Measurements from ENCODE around the gene MCCD1. TPM values are rescaled to one million over a fixed set of nuclear protein-coding genes. Genes with fewer than 3 reads are reported as not detected.

The MCCD1 gene
- total and polyA plus RNA-seq, 2 of the 13 experiments (the other 11 are each of a cell fraction or from before 2014, with no cell fraction given), result 0.15 TPM; not detected in 1

DNA sequence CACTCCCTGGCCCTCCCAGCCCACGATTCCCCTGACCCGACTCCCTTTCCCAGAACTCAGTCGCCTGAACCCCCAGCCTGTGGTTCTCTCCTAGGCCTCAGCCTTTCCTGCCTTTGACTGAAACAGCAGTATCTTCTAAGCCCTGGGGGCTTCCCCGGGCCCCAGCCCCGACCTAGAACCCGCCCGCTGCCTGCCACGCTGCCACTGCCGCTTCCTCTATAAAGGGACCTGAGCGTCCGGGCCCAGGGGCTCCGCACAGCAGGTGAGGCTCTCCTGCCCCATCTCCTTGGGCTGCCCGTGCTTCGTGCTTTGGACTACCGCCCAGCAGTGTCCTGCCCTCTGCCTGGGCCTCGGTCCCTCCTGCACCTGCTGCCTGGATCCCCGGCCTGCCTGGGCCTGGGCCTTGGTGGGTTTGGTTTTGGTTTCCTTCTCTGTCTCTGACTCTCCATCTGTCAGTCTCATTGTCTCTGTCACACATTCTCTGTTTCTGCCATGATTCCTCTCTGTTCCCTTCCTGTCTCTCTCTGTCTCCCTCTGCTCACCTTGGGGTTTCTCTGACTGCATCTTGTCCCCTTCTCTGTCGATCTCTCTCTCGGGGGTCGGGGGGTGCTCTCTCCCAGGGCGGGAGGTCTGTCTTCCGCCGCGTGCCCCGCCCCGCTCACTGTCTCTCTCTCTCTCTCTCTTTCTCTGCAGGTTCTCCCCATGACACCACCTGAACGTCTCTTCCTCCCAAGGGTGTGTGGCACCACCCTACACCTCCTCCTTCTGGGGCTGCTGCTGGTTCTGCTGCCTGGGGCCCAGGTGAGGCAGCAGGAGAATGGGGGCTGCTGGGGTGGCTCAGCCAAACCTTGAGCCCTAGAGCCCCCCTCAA is 43.5 kb downstream of the MCCD1 start, which contains the start of gene LTA (continued):
- TF ChIP-seq ZNF629 (CRISPR knock-in tag; conservative IDR thresholded peaks at IDR 0.05), result no peak
- TF ChIP-seq, protein P1, sequence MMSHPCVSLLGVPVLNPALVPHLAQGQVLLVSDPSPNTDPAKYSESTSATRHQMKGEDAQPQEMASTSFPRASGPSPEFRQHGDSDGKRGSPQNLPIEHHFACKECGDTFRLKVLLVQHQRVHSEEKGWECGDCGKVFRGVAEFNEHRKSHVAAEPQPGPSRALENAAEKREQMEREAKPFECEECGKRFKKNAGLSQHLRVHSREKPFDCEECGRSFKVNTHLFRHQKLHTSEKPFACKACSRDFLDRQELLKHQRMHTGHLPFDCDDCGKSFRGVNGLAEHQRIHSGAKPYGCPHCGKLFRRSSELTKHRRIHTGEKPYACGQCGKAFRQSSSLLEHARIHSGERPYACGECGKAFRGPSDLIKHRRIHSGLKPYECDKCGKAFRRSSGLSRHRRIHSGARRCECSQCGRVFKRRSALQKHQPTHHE (CRISPR knock-in tag; IDR thresholded peaks at IDR 0.05; ENCODE audit: borderline replicate concordance), result no peak
- peak; percentile 48; the same call in 1 of the 2 replicates for TF ChIP-seq ZFX (CRISPR knock-in tag; IDR thresholded peaks at IDR 0.05; ENCODE audit: low read depth)
- TF ChIP-seq NFE2L2 (IDR thresholded peaks at IDR 0.05; ENCODE audit: low read length), result no peak
- TF ChIP-seq, protein P2, sequence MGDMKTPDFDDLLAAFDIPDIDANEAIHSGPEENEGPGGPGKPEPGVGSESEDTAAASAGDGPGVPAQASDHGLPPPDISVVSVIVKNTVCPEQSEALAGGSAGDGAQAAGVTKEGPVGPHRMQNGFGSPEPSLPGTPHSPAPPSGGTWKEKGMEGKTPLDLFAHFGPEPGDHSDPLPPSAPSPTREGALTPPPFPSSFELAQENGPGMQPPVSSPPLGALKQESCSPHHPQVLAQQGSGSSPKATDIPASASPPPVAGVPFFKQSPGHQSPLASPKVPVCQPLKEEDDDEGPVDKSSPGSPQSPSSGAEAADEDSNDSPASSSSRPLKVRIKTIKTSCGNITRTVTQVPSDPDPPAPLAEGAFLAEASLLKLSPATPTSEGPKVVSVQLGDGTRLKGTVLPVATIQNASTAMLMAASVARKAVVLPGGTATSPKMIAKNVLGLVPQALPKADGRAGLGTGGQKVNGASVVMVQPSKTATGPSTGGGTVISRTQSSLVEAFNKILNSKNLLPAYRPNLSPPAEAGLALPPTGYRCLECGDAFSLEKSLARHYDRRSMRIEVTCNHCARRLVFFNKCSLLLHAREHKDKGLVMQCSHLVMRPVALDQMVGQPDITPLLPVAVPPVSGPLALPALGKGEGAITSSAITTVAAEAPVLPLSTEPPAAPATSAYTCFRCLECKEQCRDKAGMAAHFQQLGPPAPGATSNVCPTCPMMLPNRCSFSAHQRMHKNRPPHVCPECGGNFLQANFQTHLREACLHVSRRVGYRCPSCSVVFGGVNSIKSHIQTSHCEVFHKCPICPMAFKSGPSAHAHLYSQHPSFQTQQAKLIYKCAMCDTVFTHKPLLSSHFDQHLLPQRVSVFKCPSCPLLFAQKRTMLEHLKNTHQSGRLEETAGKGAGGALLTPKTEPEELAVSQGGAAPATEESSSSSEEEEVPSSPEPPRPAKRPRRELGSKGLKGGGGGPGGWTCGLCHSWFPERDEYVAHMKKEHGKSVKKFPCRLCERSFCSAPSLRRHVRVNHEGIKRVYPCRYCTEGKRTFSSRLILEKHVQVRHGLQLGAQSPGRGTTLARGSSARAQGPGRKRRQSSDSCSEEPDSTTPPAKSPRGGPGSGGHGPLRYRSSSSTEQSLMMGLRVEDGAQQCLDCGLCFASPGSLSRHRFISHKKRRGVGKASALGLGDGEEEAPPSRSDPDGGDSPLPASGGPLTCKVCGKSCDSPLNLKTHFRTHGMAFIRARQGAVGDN (CRISPR knock-in tag; IDR thresholded peaks at IDR 0.05), result peak; percentile 55
- peak; percentile 46; the same call in 1 of the 2 replicates for TF ChIP-seq ZNF225 (CRISPR knock-in tag; IDR thresholded peaks at IDR 0.05)

Measured in HepG2 (cell line).